Suprapubic skin (tissue), 3 donors: ENCODE measurements around the gene ZCCHC24.

Source experiments
- POLR2AphosphoS5 ChIP-seq, 3 donors: sonication (generic); formaldehyde crosslinking; IDR thresholded peaks; one replicate each; pipeline ENCODE4 v1.6.1; 2017; ENCODE audit warnings: antibody characterized with exemption in 3 of 3
- TF ChIP-seq, protein P1 (sequence below), 2 donors: fragments of 200-600 bp in 1 of 2; fragments of 450-650 bp in 1 of 2; sonication (generic) in 1 of 2; IDR thresholded peaks; one replicate each; pipeline ENCODE4 v1.5.1; 2016 to 2019; ENCODE audit warnings: antibody characterized with exemption in 2 of 2, mild to moderate bottlenecking in 1 of 2, moderate library complexity in 1 of 2

- no peak for TF ChIP-seq POLR2AphosphoS5 (IDR thresholded peaks at IDR 0.05)
- TF ChIP-seq, protein P1, sequence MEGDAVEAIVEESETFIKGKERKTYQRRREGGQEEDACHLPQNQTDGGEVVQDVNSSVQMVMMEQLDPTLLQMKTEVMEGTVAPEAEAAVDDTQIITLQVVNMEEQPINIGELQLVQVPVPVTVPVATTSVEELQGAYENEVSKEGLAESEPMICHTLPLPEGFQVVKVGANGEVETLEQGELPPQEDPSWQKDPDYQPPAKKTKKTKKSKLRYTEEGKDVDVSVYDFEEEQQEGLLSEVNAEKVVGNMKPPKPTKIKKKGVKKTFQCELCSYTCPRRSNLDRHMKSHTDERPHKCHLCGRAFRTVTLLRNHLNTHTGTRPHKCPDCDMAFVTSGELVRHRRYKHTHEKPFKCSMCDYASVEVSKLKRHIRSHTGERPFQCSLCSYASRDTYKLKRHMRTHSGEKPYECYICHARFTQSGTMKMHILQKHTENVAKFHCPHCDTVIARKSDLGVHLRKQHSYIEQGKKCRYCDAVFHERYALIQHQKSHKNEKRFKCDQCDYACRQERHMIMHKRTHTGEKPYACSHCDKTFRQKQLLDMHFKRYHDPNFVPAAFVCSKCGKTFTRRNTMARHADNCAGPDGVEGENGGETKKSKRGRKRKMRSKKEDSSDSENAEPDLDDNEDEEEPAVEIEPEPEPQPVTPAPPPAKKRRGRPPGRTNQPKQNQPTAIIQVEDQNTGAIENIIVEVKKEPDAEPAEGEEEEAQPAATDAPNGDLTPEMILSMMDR (IDR thresholded peaks at IDR 0.05) = no peak
Measured at GRCh38 chr10:79445977-79446757, 743 bp upstream of the ZCCHC24 start.
